ENCODE results near the gene DHX29. TPM values are rescaled to one million over a fixed set of nuclear protein-coding genes. Genes with fewer than 3 reads are reported as not detected.

Gene DHX29
- total RNA-seq, 1 donor from 2014 or later: 20.0 TPM

GRCh38 chr5:55226934-55227663 is 80.4 kb downstream of the DHX29 start, which contains the start of gene MCIDAS:
Gene MCIDAS (minus strand): TSS chr5:55227315. CDS start chr5:55227138, 177 bp downstream.
- Mint-ChIP-seq H3K36me3 (ENCODE audit: low read depth) (no peaks in the 10 kb centered on the region), H3K9me3 (no peaks in the 10 kb centered on the region), H3K27me3 (ENCODE audit: low read depth) (peaks cover 88% of the 10 kb centered on the region), H3K4me3 (ENCODE audit: low read depth) (peak within 1 kb of the TSS; percentile 69), H3K4me1 (ENCODE audit: low read depth) (peaks cover 35% of the 10 kb centered on the region), H3K27ac (peak within 1 kb of the TSS; percentile 38)
- intact Hi-C loops (cut with micrococcal nuclease): loop anchor here (1.0 to 10.0 kb wide), 3 partner anchors 55 to 465 kb away; no protein-coding TSS in a partner anchor
- DNase-seq (ENCODE audit: low spot score): peak; percentile 43

GRCh38 chr5:55226027-55226933 is 81.2 kb downstream of the DHX29 start:
- Mint-ChIP-seq H3K4me1 (ENCODE audit: low read depth) (peaks cover 29% of the 10 kb centered on the region), H3K4me3 (ENCODE audit: low read depth) (peak overlapping the region; percentile 50), H3K27me3 (ENCODE audit: low read depth) (peaks cover 83% of the 10 kb centered on the region), H3K27ac (no peak overlapping the region), H3K9me3 (no peaks in the 10 kb centered on the region), H3K36me3 (ENCODE audit: low read depth) (no peaks in the 10 kb centered on the region)
- intact Hi-C loops (cut with micrococcal nuclease): loop anchor here (5.0 to 10.0 kb wide), 2 partner anchors 341 to 466 kb away; no protein-coding TSS in a partner anchor
- DNase-seq (ENCODE audit: low spot score): peak; percentile 50

GRCh38 chr5:55225346-55225745 is 82.1 kb downstream of the DHX29 start:
- intact Hi-C loops (cut with micrococcal nuclease): loop anchor here (5.0 to 10.0 kb wide), 2 partner anchors 341 to 467 kb away; no protein-coding TSS in a partner anchor
- Mint-ChIP-seq H3K4me1 (ENCODE audit: low read depth) (peaks cover 31% of the 10 kb centered on the region), H3K36me3 (ENCODE audit: low read depth) (no peaks in the 10 kb centered on the region), H3K27ac (no peak overlapping the region), H3K27me3 (ENCODE audit: low read depth) (peaks cover 83% of the 10 kb centered on the region), H3K4me3 (ENCODE audit: low read depth) (no peak overlapping the region), H3K9me3 (no peaks in the 10 kb centered on the region)
- no peak for DNase-seq (ENCODE audit: low spot score)

GRCh38 chr5:55223812-55224240 is 83.7 kb downstream of the DHX29 start:
- Mint-ChIP-seq H3K9me3 (no peaks in the 10 kb centered on the region), H3K4me3 (ENCODE audit: low read depth) (no peak overlapping the region), H3K4me1 (ENCODE audit: low read depth) (peaks cover 27% of the 10 kb centered on the region), H3K36me3 (ENCODE audit: low read depth) (no peaks in the 10 kb centered on the region), H3K27me3 (ENCODE audit: low read depth) (peaks cover 80% of the 10 kb centered on the region), H3K27ac (no peak overlapping the region)
- DNase-seq (ENCODE audit: low spot score): no peak
- intact Hi-C loops (cut with micrococcal nuclease): loop anchor here (1.0 to 10.0 kb wide), 2 partner anchors 7 to 339 kb away; no protein-coding TSS in a partner anchor

- DNase-seq (ENCODE audit: low spot score): no peak
- peaks cover 80% of the 10 kb centered on the region for H3K27me3 Mint-ChIP-seq (ENCODE audit: low read depth)
- H3K27ac Mint-ChIP-seq: no peak overlapping the region
- H3K9me3 Mint-ChIP-seq: no peaks in the 10 kb centered on the region
- H3K36me3 Mint-ChIP-seq (ENCODE audit: low read depth): no peaks in the 10 kb centered on the region
- no peak overlapping the region for H3K4me3 Mint-ChIP-seq (ENCODE audit: low read depth)
- H3K4me1 Mint-ChIP-seq (ENCODE audit: low read depth): peaks cover 27% of the 10 kb centered on the region
- intact Hi-C loops (cut with micrococcal nuclease): loop anchor here (1.0 to 10.0 kb wide), 2 partner anchors 8 to 338 kb away; no protein-coding TSS in a partner anchor
These were observed 84.3 kb downstream of the DHX29 start for GRCh38 chr5:55222985-55223811.

GRCh38 chr5:55222092-55222984 is 85.2 kb downstream of the DHX29 start:
- no peak overlapping the region for H3K4me3 Mint-ChIP-seq (ENCODE audit: low read depth)
- H3K4me1 Mint-ChIP-seq (ENCODE audit: low read depth): peaks cover 19% of the 10 kb centered on the region
- no peaks in the 10 kb centered on the region for H3K9me3 Mint-ChIP-seq
- no peak overlapping the region for H3K27ac Mint-ChIP-seq
- intact Hi-C loops (cut with micrococcal nuclease): loop anchor here (10.0 kb wide), 1 partner anchor 338 kb away; no protein-coding TSS in a partner anchor
- H3K27me3 Mint-ChIP-seq (ENCODE audit: low read depth): peaks cover 77% of the 10 kb centered on the region
- DNase-seq (ENCODE audit: low spot score): no peak
- H3K36me3 Mint-ChIP-seq (ENCODE audit: low read depth): no peaks in the 10 kb centered on the region

- Mint-ChIP-seq H3K4me1 (ENCODE audit: low read depth) (peaks cover 15% of the 10 kb centered on the region), H3K27me3 (ENCODE audit: low read depth) (peaks cover 73% of the 10 kb centered on the region), H3K27ac (no peak overlapping the region), H3K9me3 (no peaks in the 10 kb centered on the region), H3K4me3 (ENCODE audit: low read depth) (peak overlapping the region; percentile 74), H3K36me3 (ENCODE audit: low read depth) (no peaks in the 10 kb centered on the region)
- DNase-seq (ENCODE audit: low spot score): no peak
- intact Hi-C loops (cut with micrococcal nuclease): loop anchor here (10.0 kb wide), 1 partner anchor 336 kb away; no protein-coding TSS in a partner anchor
These were observed 86.9 kb downstream of the DHX29 start for GRCh38 chr5:55220433-55221185.

- Mint-ChIP-seq H3K4me3 (ENCODE audit: low read depth) (no peak overlapping the region), H3K9me3 (no peaks in the 10 kb centered on the region), H3K27ac (no peak overlapping the region), H3K27me3 (ENCODE audit: low read depth) (peaks cover 71% of the 10 kb centered on the region), H3K4me1 (ENCODE audit: low read depth) (peaks cover 15% of the 10 kb centered on the region), H3K36me3 (ENCODE audit: low read depth) (no peaks in the 10 kb centered on the region)
- no peak for DNase-seq (ENCODE audit: low spot score)
- intact Hi-C loops (cut with micrococcal nuclease): loop anchor here (10.0 kb wide), 1 partner anchor 335 kb away; no protein-coding TSS in a partner anchor
These were observed 87.7 kb downstream of the DHX29 start for GRCh38 chr5:55219770-55220169.

- H3K27ac Mint-ChIP-seq: no peak overlapping the region
- DNase-seq (ENCODE audit: low spot score): no peak
- H3K4me1 Mint-ChIP-seq (ENCODE audit: low read depth): peaks cover 15% of the 10 kb centered on the region
- no peak overlapping the region for H3K4me3 Mint-ChIP-seq (ENCODE audit: low read depth)
- H3K9me3 Mint-ChIP-seq: no peaks in the 10 kb centered on the region
- peaks cover 67% of the 10 kb centered on the region for H3K27me3 Mint-ChIP-seq (ENCODE audit: low read depth)
- H3K36me3 Mint-ChIP-seq (ENCODE audit: low read depth): no peaks in the 10 kb centered on the region
- intact Hi-C loops (cut with micrococcal nuclease): no loop called here
These were observed 88.5 kb downstream of the DHX29 start for GRCh38 chr5:55218967-55219366.

GRCh38 chr5:55211184-55211874 is 96.2 kb downstream of the DHX29 start:
- intact Hi-C loops (cut with micrococcal nuclease): no loop called here
- DNase-seq (ENCODE audit: low spot score): no peak
- no peaks in the 10 kb centered on the region for H3K36me3 Mint-ChIP-seq (ENCODE audit: low read depth)
- no peaks in the 10 kb centered on the region for H3K9me3 Mint-ChIP-seq
- peaks cover 2% of the 10 kb centered on the region for H3K4me1 Mint-ChIP-seq (ENCODE audit: low read depth)
- peaks cover 38% of the 10 kb centered on the region for H3K27me3 Mint-ChIP-seq (ENCODE audit: low read depth)
- no peak overlapping the region for H3K4me3 Mint-ChIP-seq (ENCODE audit: low read depth)
- no peak overlapping the region for H3K27ac Mint-ChIP-seq

All from activated T-helper 2 cell treated with anti-CD3 and anti-CD28 coated beads, Interferon-gamma antibody, Interleukin-2, Interleukin-4, amounts not matched to agents 10 μg/mL and 5 μg/mL and 100 μg/mL, durations not matched to agents 14 hours and 24 hours and 36 hours (primary cell).